22Rv1 (cell line): ENCODE data around the gene PCBP4.

Source experiments
- ZFX ChIP-seq: fragments of 450-650 bp; IDR thresholded peaks from 2 replicates; pipeline ENCODE4 v1.6.1; 2017; ENCODE audit warnings: antibody characterized with exemption, borderline replicate concordance
- TF ChIP-seq, protein P1 (sequence below): fragments of 450-650 bp; IDR thresholded peaks from 2 replicates; pipeline ENCODE4 v1.5.1; 2017; ENCODE audit warnings: mild to moderate bottlenecking

DNA sequence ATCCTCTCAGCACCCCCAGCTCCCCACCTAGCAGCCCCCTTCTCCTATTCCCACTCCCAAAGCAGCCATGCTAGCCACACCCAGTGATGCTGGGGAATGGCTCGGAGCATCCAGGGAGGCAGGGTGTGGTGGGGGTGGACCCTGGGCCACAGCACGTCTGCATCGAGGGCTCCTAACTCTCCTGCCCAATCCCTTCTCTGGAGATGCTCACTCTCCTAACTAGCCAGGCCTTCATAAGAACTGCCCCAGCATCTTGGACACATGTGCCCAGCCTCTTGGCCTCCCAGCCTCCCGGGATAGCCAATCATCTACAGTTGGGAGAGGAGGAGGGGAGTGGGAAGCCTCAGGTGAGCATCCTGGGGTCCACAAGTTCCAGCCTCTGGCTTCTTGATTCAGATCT is 2.7 kb downstream of the PCBP4 start:
- TF ChIP-seq, protein P1, sequence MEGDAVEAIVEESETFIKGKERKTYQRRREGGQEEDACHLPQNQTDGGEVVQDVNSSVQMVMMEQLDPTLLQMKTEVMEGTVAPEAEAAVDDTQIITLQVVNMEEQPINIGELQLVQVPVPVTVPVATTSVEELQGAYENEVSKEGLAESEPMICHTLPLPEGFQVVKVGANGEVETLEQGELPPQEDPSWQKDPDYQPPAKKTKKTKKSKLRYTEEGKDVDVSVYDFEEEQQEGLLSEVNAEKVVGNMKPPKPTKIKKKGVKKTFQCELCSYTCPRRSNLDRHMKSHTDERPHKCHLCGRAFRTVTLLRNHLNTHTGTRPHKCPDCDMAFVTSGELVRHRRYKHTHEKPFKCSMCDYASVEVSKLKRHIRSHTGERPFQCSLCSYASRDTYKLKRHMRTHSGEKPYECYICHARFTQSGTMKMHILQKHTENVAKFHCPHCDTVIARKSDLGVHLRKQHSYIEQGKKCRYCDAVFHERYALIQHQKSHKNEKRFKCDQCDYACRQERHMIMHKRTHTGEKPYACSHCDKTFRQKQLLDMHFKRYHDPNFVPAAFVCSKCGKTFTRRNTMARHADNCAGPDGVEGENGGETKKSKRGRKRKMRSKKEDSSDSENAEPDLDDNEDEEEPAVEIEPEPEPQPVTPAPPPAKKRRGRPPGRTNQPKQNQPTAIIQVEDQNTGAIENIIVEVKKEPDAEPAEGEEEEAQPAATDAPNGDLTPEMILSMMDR = no peak
- TF ChIP-seq ZFX = no peak
